Hepatic stellate cell (primary cell): ENCODE data around the gene EPHA6.
A peak's percentile ranks its signal among the peaks of the same experiment; 100 is the strongest.

Source experiments
- DNase-seq: peaks from one replicate; pipeline ENCODE4 v3.0.0; 2011; ENCODE audit warnings: low spot score

EPHA6 gene

DNA sequence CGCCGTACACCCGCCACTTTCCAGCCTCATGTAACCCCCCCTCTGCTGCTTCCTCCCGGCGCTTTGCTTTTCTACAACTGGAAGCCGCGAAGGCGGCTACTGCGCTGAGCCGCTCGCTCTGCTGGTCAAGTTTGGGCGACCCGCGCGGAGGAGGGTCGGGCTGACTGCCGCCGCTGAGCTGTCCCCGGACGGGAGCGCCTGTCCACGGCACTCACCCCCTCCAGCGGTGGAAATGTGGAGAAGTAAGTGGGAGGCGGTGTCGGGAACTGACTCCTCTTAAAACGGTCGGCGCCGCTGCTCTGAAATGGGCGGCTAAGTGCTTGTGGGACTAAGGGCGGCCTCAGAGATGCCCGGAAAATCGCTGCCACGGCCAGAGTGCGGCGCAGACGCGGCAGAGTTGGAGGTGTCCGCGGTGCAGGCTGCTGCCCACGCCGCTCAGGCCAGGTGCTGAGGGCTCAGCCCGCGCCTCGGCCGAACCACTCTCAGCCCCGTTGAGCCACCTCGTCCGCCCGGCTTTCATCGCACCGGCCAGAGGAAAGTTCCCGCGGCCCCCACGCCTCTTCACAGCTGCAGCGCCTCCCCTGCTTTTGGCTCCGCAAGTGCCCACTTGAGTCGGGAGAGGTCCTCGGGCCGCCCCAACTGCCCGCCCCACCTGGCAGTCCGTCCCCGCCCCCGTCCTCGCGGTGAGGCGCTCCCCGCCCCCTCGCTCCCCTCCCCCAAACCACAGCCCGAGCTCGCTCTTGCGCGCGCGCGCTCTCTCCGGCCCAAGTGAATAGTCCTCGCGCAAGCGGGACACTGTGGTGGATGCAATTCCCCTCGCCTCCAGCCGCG is at the start of gene EPHA6:
Gene EPHA6 (plus strand): TSS at position 775 of the 831 bp plus-strand sequence.
- peak; percentile 37 for DNase-seq

DNA sequence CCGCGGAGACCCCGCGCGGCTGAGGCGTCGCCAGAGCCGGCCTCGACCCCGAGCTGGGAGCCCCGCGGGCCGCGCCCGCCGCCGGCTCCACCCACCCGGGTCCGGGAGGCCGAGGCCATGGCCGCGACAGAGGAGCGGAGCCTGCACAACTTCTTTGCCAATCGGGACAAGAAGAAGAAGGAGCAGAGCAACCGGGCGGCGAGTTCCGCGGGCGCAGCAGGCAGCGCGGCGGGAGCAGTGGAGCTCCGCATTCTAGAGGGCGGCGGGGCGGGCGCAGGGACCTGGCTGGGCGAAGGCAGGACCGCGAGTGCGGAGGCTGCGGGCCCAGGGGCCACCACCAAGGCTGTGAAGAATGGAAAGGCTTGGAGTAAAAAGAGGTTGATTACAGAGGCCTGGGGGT is 37.6 kb upstream of the EPHA6 start:
- DNase-seq = no peak

DNA sequence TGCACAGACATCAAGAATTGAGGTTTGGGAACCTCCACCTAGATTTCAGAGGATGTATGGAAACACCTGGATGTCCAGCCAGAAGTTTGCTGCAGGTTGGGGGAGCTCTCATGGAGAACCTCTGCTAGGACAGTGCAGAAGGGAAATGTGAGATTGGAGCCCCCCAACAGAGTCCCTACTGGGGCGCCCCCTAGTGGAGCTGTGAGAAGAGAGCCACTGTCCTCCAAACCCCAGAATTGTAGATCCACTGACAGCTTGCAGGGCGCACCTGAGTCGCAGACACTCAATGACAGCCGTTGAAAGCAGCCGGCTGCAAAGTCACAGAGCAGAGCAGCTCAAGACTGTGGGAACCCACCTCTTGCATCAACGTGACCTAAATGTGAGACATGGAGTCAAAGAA is 34.6 kb upstream of the EPHA6 start:
- no peak for DNase-seq

DNA sequence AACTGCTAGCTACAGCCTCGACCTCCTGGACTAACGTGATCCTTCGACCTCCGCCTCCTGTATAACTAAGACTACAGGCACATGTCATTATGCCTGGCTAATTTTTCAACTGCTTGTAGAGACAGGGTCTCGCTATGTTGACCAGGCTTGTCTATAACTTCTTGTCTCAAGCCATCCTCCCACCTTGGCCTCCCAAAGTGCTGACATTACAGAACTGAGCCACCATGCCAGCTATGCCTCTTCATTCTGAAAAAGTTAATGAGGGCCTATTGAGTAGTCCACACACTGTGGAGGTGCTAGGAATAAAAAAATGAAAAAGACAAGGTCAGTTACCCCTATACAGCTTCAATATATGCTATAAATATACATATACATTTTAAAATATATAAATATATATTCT is 18.3 kb upstream of the EPHA6 start:
- DNase-seq = no peak

DNA sequence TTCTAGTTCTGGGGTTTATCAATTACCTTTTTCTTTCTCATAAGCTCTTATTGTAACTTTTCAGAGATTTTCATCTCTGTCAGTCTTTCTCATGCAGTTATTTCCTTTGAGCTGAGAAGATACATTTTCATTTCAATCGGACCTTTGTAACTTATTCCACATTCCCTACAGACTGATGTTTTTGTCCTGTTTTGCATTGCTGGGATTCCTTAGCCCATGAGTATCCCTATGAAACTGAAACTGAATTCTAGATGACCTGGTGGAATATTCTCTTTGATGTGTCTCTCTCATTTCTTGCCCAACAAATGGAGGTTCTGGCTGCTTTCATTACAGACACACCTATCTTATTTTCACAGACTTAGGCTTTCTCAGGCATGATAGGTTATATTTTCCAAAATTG is 10.5 kb upstream of the EPHA6 start:
- no peak for DNase-seq

DNA sequence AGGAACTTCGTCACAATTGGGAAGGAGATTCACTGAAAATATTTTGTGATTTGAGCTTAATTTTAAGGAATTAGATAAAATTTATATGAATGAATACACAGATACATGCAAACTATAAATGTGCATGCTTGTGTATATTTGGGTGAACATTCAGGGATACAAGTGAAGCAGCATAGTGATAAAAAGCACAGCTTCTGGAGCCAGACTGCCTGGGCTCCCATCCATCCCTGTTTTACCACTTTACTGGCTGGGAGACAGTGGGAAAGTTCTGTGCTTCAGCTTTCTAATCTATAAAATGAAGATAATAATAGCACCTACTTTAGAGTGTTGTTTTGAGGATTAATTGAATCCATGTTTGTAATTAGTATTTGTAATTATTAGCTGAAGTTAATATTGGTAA is 8.1 kb upstream of the EPHA6 start:
- DNase-seq = no peak

DNA sequence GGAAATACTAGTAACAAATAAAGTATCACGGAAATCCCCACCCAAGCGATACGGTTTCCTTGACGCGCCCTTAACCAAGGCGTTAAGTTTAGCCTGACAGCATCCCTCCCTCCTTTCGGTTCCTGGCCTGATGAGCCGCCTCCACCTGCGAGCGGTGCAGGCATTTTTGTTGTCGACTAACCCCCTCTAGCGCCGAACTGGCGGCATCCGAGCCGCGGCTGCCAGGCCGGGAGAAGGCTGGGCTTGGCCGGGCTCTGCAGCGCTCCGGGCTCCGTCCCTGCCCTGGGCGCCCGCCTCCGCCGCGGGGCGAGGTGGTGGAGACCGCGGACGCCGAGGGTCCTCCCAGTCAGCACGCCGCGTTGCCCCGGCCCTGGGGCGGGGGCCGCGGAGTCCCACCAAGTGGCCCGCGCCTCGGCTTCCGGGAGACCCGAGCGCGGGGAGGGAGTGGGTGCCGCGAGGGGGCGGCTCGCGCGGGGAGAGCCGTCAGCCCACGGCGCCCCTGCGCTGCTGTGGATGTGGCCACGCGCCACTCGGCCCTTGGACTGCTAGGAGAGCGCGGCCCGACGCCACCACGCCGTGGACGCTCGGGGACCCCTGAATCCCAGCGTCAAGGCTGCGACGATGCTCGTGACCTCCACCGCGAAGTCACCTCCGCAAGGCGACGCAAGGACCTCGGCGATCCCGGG is 1.1 kb upstream of the EPHA6 start:
- DNase-seq = peak; percentile 55

DNA sequence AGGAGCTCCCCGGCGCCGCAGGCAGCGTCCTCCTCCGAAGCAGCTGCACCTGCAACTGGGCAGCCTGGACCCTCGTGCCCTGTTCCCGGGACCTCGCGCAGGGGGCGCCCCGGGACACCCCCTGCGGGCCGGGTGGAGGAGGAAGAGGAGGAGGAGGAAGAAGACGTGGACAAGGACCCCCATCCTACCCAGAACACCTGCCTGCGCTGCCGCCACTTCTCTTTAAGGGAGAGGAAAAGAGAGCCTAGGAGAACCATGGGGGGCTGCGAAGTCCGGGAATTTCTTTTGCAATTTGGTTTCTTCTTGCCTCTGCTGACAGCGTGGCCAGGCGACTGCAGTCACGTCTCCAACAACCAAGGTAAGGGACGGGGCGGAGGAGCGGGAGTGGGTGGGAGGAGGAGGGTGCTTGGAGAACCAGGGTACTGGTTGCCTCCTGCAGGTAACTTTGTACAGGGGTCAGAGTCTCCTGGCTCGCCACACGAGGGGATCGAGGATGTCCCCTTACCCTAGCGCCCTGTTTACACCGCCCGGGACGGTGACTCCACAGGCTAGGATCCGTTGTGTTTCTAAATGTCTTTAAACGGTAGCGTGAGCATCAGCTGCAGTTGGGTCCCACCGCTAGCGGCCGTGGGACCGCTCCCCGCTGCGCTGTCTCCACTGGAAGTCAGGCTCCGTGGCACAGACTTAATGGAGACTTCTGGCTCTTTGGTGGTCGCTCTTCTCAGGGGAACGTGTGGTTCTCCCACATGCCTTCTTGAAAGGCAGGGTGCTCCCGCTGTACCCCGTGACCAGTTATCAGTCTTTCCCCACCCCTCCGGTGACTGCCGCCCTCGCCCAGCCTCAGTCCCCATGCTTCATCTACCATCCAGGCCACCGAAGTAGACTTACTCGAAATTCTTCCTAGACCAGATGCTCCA is 515 bp downstream of the EPHA6 start:
- DNase-seq = no peak

DNA sequence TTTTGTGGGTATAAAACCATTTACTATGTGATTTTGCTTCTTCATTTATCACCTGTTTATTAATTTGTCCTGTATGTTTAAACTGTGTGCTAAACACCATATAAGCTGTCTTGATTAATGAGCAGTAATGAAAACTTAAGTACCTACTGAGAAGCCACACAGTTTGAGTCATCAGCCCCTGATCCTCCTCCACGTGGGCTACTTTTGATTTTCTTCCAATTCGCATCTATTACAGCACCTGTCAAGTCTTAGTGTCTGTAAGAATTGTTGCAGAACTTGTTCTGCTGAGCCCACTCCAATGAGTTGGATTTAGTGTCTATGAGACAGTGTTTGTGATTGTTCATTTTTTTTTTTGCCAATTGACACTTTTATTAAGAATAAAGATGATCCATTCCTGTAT is 16.8 kb downstream of the EPHA6 start:
- no peak for DNase-seq

DNA sequence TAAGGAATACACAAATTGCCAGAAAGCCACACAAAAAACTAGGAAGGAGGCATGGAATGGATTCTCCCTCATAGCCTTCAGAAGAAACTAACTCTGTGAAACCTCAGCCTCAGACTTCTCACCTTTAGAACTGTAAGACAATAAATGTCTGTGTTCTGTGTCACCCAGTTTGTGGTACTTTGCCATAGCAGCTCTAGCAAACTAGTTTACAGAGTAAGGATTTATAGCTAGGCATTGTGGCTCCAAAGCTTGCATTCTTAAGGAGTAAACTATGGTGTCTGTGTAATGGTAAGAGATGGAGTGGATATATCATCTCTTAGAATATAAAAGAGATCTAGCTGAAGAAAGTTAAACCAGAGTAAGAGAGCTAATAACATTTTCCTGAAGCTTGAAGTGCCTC is 18.9 kb downstream of the EPHA6 start:
- DNase-seq = no peak

DNA sequence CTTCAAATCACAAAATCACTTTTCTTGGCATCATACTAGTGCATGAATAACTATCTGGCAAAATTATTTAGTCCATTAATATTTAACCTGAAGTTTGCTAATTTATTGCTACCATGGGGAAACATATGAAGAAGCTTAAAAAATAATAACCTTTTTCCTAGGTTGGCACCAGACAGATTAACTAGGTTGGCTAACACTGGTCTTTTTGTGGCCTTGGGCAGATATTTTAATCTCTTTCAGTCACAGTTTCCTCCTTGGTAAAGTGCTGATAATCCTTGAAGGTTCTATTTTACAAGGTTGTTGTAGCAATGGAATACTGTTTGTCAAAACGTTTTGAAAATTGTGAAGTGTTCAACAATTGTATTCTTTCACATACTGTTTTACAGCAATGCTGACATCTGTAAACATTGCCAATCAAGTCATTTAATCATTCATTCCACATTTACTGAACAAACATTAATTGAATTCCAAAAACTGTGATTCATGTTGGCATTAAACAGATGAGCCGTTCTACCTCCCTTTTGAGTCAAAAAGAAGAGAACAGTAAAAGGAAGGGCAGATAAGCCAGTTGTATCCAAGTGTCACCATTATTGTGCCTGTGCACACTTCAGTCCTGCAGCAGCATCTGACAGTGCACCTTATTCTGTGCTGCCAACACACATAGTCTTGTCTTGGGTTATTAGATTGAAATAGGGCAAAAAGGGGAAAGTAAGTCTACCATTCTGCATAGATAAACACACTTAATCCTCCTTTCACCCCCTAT is 21.9 kb downstream of the EPHA6 start:
- no peak for DNase-seq

DNA sequence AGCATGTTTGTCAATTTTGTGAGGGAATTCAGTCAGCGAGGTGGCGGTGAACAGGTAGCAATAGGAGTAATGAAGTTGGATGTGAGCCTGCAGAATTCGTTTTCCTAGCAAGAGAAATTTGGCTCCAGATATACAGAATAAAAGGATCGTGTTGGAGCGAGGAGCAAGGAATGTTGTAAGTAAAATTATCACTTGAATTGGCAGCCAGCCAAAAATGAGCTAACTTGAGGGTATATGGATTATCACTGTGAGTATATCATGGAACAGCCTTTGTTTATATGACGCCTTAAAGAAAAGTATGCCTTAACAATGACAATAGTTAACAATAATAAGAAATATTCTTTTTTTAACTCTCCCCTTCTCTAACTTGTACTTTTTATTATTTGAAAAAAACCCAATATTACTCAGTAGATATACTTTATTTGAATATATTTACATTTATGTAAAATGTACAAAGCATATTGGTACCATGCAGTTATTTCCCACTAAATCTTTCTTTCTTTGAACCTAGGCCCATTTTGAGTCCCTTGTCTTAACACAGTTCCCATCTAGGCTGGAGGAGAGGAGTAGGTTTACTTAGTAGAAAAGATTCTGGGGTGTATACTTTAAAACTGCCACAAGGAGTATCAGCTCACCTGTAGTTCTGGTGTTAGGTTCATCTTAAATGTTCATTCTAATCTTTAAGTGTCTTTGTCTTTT is 29.3 kb downstream of the EPHA6 start:
- no peak for DNase-seq

DNA sequence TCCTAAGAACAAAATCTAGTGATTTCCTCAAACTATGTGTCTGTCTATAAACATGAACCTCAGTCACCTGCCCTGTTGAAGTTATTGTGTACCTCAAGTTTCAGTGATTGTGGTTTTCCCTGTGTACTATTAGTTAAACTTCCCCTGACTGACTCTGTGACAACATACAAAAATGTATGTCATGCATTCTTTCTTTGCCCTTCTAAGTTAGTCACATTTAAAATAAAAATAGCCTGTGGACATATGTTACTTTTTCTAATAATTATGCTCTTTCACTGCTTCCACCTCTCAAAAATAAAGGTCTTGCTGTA is 29.8 kb downstream of the EPHA6 start:
- no peak for DNase-seq

DNA sequence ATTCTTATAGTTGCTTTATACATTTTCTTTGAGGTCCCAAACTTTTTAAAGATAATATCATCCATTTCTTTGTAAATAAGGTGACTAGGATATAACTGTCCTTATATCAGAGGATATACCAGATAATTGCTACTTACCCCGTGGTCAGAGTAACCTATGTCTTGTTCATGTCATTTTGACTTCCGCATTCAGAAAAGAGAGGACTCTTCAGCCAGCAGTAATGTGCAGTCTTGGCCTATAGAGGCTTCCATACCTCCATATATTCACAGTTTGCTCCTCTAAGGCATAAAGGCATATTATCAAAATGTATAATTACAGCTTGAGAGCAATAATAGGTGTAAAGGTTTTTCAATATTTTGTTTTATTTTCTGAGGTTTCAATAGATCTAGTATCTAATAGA is 38.5 kb downstream of the EPHA6 start:
- no peak for DNase-seq

DNA sequence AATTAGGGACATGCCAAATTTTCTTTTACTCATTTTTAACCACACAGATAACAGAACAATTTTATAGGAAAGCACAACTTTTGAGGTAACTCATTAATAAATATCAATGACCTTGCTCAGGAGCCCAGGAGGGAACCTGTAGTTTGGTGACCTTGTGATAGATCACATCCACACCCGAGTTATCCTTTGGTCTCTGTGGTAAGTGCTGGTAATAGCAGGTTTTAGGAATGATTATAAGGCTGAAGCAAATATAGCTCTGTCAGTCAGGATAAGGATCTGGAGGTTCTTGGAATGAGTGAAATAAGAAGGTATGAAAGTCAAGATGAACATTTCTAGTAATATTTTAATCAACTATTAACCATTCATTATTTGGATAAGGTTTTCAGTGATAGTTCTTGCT is 46.5 kb downstream of the EPHA6 start:
- DNase-seq = no peak

DNA sequence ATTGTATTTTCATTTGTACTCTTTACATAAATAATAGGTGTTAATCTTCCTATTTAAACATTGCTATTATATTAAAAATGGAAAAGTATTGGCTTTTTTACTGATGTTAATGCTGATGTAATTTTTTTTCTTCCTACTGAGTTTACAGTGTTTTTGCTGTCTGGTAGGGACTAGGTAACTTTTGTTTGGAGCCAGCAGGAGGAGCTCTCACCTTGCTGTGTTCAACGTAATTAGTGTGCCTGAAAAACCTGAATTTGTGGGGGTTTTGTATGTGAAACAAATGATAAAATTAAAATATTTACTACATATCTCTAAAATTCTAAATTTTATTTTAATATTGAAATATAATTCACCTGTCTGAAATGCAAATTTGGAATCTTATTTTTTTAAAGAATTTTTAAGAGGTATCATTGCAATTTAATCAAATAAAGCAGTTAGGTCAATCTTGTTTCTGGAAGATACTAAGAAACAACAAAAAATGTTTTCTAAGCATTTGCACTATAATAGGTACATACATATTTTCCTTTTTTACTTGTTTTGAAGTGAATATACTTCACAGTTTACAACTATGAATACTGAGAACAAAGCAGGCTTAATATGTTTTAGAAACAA is 48.8 kb downstream of the EPHA6 start:
- DNase-seq = no peak

DNA sequence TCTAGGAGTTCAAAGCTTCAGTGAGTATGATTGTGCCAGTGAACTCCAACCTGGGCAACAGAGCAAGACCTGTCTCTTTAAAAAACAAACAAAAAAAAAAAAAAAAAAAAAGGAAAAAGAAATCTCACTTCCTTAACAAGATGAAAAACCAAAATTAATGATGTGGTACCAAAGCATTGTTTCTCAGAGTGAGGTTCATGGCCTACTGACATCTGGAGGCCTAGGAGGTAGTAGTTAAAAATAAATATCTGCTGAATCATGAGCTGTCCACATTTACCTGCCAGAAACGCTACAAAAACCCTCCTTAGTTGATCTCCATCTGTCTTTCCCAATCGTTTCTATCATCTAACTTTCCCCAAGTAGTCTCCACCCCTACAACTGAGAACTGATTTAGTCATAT is 51.2 kb downstream of the EPHA6 start:
- no peak for DNase-seq

DNA sequence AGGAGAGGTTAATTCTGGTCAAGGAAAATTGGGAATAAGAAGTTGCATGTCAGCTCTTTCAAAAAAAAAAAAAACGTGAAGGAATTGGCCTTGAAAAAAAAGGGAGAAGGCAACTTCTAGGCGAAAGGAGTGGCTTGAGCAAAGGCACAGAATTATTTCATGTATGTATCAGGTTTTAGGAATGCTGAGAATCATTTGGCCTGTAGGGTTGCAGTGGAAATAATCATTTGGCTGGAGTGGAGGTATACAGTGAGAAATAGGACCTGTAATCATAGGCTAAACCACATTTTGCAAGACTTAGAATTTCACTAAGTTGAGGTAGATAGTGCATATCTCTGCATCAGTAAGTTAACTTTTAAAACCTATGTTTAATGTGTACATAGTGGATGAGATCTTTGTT is 54.9 kb downstream of the EPHA6 start:
- DNase-seq = no peak

DNA sequence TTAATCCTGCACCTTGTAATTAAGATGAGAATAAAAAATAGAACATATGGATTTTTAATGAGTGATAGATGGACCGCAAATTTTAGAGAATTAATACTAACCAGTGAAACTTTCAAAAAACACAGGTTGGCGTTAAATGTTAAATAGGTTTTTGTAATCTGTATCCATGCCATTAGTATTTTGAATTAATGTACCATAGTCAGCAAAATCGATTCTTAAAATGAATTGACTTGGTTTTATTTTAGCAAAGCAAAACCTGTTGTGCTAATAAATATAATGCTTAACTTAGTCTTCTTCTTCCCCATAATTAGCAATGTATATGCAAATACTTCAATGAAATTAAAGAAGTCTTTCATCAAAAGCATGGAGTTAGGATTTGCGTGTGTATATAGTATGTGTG is 63.1 kb downstream of the EPHA6 start:
- no peak for DNase-seq

DNA sequence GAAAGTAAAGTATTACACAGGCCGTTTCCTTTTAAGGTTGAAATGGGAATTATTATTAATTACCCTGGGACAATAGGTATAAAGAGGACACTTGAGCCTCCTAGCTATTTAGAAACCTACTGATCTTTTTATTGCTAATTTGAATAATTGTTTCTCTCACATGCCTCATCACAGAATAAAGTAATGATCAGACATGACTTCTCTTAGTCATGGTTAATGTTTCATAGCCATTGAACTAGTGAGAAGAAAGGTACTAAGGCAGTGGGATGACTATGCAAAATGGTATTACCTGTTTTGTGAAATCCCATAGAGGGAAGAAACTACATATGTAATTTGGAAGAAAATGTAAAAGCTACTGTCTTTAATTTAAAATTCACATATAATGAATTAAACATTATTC is 85.6 kb downstream of the EPHA6 start:
- no peak for DNase-seq

DNA sequence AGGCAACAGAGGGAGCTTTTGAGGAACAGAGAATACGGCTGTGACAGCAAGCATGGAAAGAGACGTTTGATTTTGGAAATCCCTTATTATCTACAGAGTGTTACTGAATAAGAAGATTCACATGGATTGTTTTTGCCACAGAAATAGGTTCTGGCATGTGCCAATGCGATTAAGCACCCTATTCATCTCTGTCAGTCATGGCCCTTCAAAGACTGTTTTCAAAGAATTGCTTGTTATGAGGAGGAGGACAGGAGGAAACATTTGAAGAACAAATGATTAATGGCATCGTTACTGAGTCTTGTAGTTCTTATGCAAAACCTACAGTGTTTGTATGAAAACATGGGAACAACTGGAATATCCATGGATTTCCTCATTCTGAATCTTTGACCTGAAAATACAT is 86.2 kb downstream of the EPHA6 start:
- DNase-seq = no peak
